A549 (cell line): ENCODE measurements around the gene ERGIC1.

ENCODE experiments used
- CBX8 ChIP-seq: fragments of 200-600 bp; sonication (generic); IDR thresholded peaks from 2 replicates; pipeline ENCODE4 v1.6.1; 2016
- CHD2 ChIP-seq: fragments of 150-350 bp; IDR thresholded peaks from 2 replicates; pipeline ENCODE4 v1.6.1; 2014; ENCODE audit warnings: low read length; ENCODE audit not compliant: partially characterized antibody
- ESRRA ChIP-seq: fragments of 150-350 bp; IDR thresholded peaks from 2 replicates; pipeline ENCODE4 v1.6.1; 2014; ENCODE audit warnings: mild to moderate bottlenecking, low read length, borderline replicate concordance
- FOSL2 ChIP-seq, 2 experiments: fragments of 450-650 bp in 1 of 2; fragments of >200 bp in 1 of 2; sonication (Bioruptor Twin) in 1 of 2; formaldehyde crosslinking; IDR thresholded peaks; 2 replicates each; pipeline versions ENCODE4 v1.5.0 to v1.6.1; 2016 to 2020; ENCODE audit warnings: mild to moderate bottlenecking in 1 of 2, moderate library complexity in 1 of 2
- MAZ ChIP-seq: fragments of 150-350 bp; IDR thresholded peaks from 2 replicates; pipeline ENCODE4 v1.6.1; 2014; ENCODE audit warnings: antibody characterized with exemption, low read depth, low read length, borderline replicate concordance
- MYC ChIP-seq: IDR thresholded peaks from 2 replicates; pipeline ENCODE4 v1.6.1; 2012; ENCODE audit warnings: mild to moderate bottlenecking, inconsistent platforms, low read length, improper control_type of control experiment, borderline replicate concordance
- POLR2A ChIP-seq: IDR thresholded peaks from 2 replicates; pipeline ENCODE4 v1.6.1; 2012; ENCODE audit warnings: mild to moderate bottlenecking, low read length
- REST ChIP-seq: fragments of 200-600 bp; sonication (generic); IDR thresholded peaks from 2 replicates; pipeline ENCODE4 v1.6.1; 2016; ENCODE audit warnings: antibody characterized with exemption, mild to moderate bottlenecking, moderate library complexity
- SREBF2 ChIP-seq: fragments of 450-650 bp; IDR thresholded peaks from 2 replicates; pipeline ENCODE4 v1.6.1; 2014; ENCODE audit warnings: mild to moderate bottlenecking, moderate library complexity
- TF ChIP-seq, protein P1 (sequence below): IDR thresholded peaks from 2 replicates; pipeline ENCODE4 v1.6.1; 2012
- TF ChIP-seq, protein P2 (sequence below): fragments of >200 bp; sonication (Bioruptor Twin); formaldehyde crosslinking; IDR thresholded peaks from 3 replicates; pipeline ENCODE4 v1.5.1; 2016
- TF ChIP-seq, protein P3 (sequence below): IDR thresholded peaks from 2 replicates; pipeline ENCODE4 v1.6.1; 2012; ENCODE audit warnings: low read depth, borderline replicate concordance
- TF ChIP-seq, protein P4 (sequence below): fragments of 150-350 bp; IDR thresholded peaks from 2 replicates; pipeline ENCODE4 v1.6.1; 2014; ENCODE audit warnings: low read depth, mild to moderate bottlenecking, low read length

DNA sequence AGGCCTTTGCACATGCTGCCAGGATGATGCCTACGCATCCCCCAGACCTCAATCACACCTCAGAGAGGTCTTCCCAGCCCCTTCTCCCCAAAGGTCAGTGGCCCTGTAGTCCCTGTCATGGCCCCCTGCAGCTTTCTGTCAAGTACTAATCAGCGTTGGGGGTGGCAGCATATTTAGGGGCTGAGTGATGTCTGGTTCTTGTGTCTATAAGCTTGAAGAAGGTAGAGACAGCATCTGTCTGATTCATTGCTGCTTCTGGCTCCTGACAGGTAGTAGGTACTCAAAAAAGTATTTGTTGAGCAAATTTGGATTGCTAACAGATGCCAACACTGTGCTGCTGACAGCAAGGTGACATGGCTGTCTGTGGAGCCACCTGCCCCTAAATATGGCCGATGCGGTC is 73.6 kb downstream of the ERGIC1 start:
- TF ChIP-seq, protein P1, sequence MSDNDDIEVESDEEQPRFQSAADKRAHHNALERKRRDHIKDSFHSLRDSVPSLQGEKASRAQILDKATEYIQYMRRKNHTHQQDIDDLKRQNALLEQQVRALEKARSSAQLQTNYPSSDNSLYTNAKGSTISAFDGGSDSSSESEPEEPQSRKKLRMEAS: peak; percentile 51
- TF ChIP-seq, protein P2, sequence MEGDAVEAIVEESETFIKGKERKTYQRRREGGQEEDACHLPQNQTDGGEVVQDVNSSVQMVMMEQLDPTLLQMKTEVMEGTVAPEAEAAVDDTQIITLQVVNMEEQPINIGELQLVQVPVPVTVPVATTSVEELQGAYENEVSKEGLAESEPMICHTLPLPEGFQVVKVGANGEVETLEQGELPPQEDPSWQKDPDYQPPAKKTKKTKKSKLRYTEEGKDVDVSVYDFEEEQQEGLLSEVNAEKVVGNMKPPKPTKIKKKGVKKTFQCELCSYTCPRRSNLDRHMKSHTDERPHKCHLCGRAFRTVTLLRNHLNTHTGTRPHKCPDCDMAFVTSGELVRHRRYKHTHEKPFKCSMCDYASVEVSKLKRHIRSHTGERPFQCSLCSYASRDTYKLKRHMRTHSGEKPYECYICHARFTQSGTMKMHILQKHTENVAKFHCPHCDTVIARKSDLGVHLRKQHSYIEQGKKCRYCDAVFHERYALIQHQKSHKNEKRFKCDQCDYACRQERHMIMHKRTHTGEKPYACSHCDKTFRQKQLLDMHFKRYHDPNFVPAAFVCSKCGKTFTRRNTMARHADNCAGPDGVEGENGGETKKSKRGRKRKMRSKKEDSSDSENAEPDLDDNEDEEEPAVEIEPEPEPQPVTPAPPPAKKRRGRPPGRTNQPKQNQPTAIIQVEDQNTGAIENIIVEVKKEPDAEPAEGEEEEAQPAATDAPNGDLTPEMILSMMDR: no peak
- TF ChIP-seq ESRRA (no peak), REST (no peak), FOSL2 (IDR thresholded peaks at IDR 0.05) (no peak), FOSL2 (CRISPR knock-in tag; IDR thresholded peaks at IDR 0.05) (peak; percentile 40; the same call in 1 of the 2 replicates), CHD2 (no peak), SREBF2 (no peak), MYC (no peak), MAZ (no peak), CBX8 (no peak), POLR2A (no peak)
- TF ChIP-seq, protein P3, sequence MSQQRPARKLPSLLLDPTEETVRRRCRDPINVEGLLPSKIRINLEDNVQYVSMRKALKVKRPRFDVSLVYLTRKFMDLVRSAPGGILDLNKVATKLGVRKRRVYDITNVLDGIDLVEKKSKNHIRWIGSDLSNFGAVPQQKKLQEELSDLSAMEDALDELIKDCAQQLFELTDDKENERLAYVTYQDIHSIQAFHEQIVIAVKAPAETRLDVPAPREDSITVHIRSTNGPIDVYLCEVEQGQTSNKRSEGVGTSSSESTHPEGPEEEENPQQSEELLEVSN: no peak
- TF ChIP-seq, protein P4, sequence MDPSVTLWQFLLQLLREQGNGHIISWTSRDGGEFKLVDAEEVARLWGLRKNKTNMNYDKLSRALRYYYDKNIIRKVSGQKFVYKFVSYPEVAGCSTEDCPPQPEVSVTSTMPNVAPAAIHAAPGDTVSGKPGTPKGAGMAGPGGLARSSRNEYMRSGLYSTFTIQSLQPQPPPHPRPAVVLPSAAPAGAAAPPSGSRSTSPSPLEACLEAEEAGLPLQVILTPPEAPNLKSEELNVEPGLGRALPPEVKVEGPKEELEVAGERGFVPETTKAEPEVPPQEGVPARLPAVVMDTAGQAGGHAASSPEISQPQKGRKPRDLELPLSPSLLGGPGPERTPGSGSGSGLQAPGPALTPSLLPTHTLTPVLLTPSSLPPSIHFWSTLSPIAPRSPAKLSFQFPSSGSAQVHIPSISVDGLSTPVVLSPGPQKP: no peak
